Myocyte (in vitro differentiated cells): ENCODE measurements around the gene SLC30A2. TPM values are rescaled to one million over a fixed set of nuclear protein-coding genes. Genes with fewer than 3 reads are reported as not detected.

Experiments used
- DNase-seq: peaks from one replicate; pipeline ENCODE4 v3.0.0-alpha.2; 2012; ENCODE audit warnings: low read depth
- total RNA-seq: library from RNA; depleted of rRNA; stranded (reverse); fragments of >200 nt; gene quantifications from 2 replicates; pipeline ENCODE4 v1.2.3, GENCODE V29; 2014

SLC30A2 gene
- total RNA-seq, 1 donor from 2014 or later, result 0.21 TPM

- peak; percentile 92 for DNase-seq
These were observed 46.7 kb downstream of the SLC30A2 start for GRCh38 chr1:25999041-25999800.

- DNase-seq, result peak; percentile 100
These were observed 47.8 kb downstream of the SLC30A2 start, which contains the start of gene PAFAH2 for GRCh38 chr1:25997828-25998761. PAFAH2 (minus strand) TSS chr1:25998063; CDS start chr1:25990816, 7,247 bp downstream.

- DNase-seq, result peak; percentile 95
These were observed 48.7 kb downstream of the SLC30A2 start for GRCh38 chr1:25996966-25997827.

- DNase-seq, result no peak
These were observed 51.3 kb downstream of the SLC30A2 start for GRCh38 chr1:25994402-25995150.

GRCh38 chr1:25993197-25993951 lies 52.5 kb downstream of the SLC30A2 start:
- peak; percentile 92 for DNase-seq

- DNase-seq, result peak; percentile 64
These were observed 53.2 kb downstream of the SLC30A2 start for GRCh38 chr1:25992689-25993171.

- DNase-seq, result peak; percentile 71
These were observed 53.8 kb downstream of the SLC30A2 start for GRCh38 chr1:25991937-25992688.

GRCh38 chr1:25990702-25991395 lies 55.1 kb downstream of the SLC30A2 start:
- no peak for DNase-seq

- DNase-seq, result no peak
These were observed 55.7 kb downstream of the SLC30A2 start for GRCh38 chr1:25990251-25990650.

GRCh38 chr1:25989440-25990234 lies 56.3 kb downstream of the SLC30A2 start:
- peak; percentile 66 for DNase-seq

- no peak for DNase-seq
These were observed 58.0 kb downstream of the SLC30A2 start for GRCh38 chr1:25987951-25988350.

Other genes with a start within 250 kb of the SLC30A2 start
- gene SELENON, start 245.9 kb downstream of the SLC30A2 start, total RNA-seq, result 18.7 and 19.1 TPM in 2 replicates
- gene MTFR1L, start 226.2 kb downstream of the SLC30A2 start, total RNA-seq, result 81.2 and 81.6 TPM in 2 replicates
- 0.70 and 2.3 TPM in 2 replicates for gene AUNIP, start 186.7 kb downstream of the SLC30A2 start, total RNA-seq
- gene PAQR7, start 170.4 kb downstream of the SLC30A2 start, total RNA-seq, result 6.3 and 9.8 TPM in 2 replicates
- gene STMN1, start 139.7 kb downstream of the SLC30A2 start, total RNA-seq, result 138 and 179 TPM in 2 replicates
- gene PAFAH2, start 48.1 kb downstream of the SLC30A2 start, total RNA-seq, result 18.0 and 45.2 TPM in 2 replicates
- 12.8 and 20.1 TPM in 2 replicates for gene EXTL1, start 24.3 kb downstream of the SLC30A2 start, total RNA-seq
- gene TRIM63, start 21.5 kb upstream of the SLC30A2 start, total RNA-seq, result 18.6 and 26.2 TPM in 2 replicates
- gene PDIK1L, start 65.7 kb upstream of the SLC30A2 start, total RNA-seq, result 5.1 and 5.9 TPM in 2 replicates
- gene FAM110D, start 113.0 kb upstream of the SLC30A2 start, total RNA-seq, result not detected in 2 replicates
- not detected in 2 replicates for gene C1orf232, start 122.8 kb upstream of the SLC30A2 start, total RNA-seq
- 25.6 and 27.8 TPM in 2 replicates for gene ZNF593, start 123.8 kb upstream of the SLC30A2 start, total RNA-seq
- not detected in 2 replicates for gene ZNF593OS, start 125.7 kb upstream of the SLC30A2 start, total RNA-seq
- 0.36 and 0.62 TPM in 2 replicates for gene CNKSR1, start 131.4 kb upstream of the SLC30A2 start, total RNA-seq
- gene CATSPER4, start 144.5 kb upstream of the SLC30A2 start, total RNA-seq, result not detected in 2 replicates
- 13.0 and 22.6 TPM in 2 replicates for gene CEP85, start 188.1 kb upstream of the SLC30A2 start, total RNA-seq
- gene SH3BGRL3, start 234.0 kb upstream of the SLC30A2 start, total RNA-seq, result 49.0 and 51.4 TPM in 2 replicates